ENCODE data around the gene PDGFB. TPM values are rescaled to one million over a fixed set of nuclear protein-coding genes. Genes with fewer than 3 reads are reported as not detected.

PDGFB gene
- total RNA-seq, 1 experiment from 2014 or later: 13.1 TPM

- DNase-seq (ENCODE audit: low read depth, low spot score) (no peak), ATAC-seq (no peak)
- intact Hi-C loops (cut with micrococcal nuclease): no loop called here
- Histone ChIP-seq H3K4me2 (ENCODE audit: low read length) (no peak overlapping the region), H3K27me3 (ENCODE audit: insufficient read depth, low read length) (no peaks in the 10 kb centered on the region), H3K9me2 (ENCODE audit: insufficient read depth) (no peaks in the 10 kb centered on the region), H3K4me3 (replicated peaks in 1 of 2; ENCODE audit: low read depth in 1 of 2, low read length in 2 of 2) (no peak overlapping the region), H3K79me2 (ENCODE audit: insufficient read depth, low read length) (peaks cover 47% of the 10 kb centered on the region; the same call in 1 of the 2 replicates), H3K9me3 (ENCODE audit: control insufficient read depth in 1 of 2, insufficient read depth in 1 of 2, low read depth in 1 of 2, low read length in 2 of 2) (no peaks in the 10 kb centered on the region), H3K36me3 (ENCODE audit: control insufficient read depth in 1 of 2, insufficient read depth in 2 of 2, low read length in 2 of 2) (no peaks in the 10 kb centered on the region), H3K9ac (ENCODE audit: low read length) (no peak overlapping the region), H3K27ac (ENCODE audit: low read depth, low read length) (no peak overlapping the region), H3K4me1 (ENCODE audit: control insufficient read depth in 1 of 2, insufficient read depth in 2 of 2, low read length in 2 of 2) (peaks cover 60 to 81% of the 10 kb centered on the region in 2 experiments), H4K20me1 (ENCODE audit: insufficient read depth) (no peaks in the 10 kb centered on the region), H2AFZ (ENCODE audit: low read depth, low read length, poor library complexity, severe bottlenecking) (no peak overlapping the region)
- RAD21 ChIA-PET (ENCODE audit: low non-redundant PET in 1 of 2, low total read pairs in 2 of 2, uncharacterized antibody in 2 of 2, unreplicated experiment in 2 of 2): no interaction called here
- TF ChIP-seq RAD21 (IDR thresholded peaks at IDR 0.05; ENCODE audit: low read depth) (no peak), SRF (IDR thresholded peaks at IDR 0.05; ENCODE audit: low read depth) (no peak), ATF3 (IDR thresholded peaks at IDR 0.05) (no peak), JUND (IDR thresholded peaks at IDR 0.05) (no peak), ELF1 (IDR thresholded peaks at IDR 0.05; ENCODE audit: borderline replicate concordance, low read depth) (no peak), POLR2A (IDR thresholded peaks at IDR 0.05; ENCODE audit: borderline replicate concordance, extremely low read depth, insufficient read depth, insufficient read length) (no peak), MAX (IDR thresholded peaks at IDR 0.05) (no peak), ZNF274 (IDR thresholded peaks at IDR 0.05; ENCODE audit: low read depth, low read length) (no peak), YY1 (IDR thresholded peaks at IDR 0.05; ENCODE audit: extremely low read depth, insufficient replicate concordance, low read depth, low read length) (no peak), SIN3A (IDR thresholded peaks at IDR 0.05; ENCODE audit: low read depth) (no peak), POLR2AphosphoS5 (IDR thresholded peaks at IDR 0.05; ENCODE audit: low read depth, low read length) (no peak), CTCF (IDR thresholded peaks at IDR 0.05 in 2 of 3, conservative IDR thresholded peaks at IDR 0.05 in 1 of 3; ENCODE audit: borderline replicate concordance in 1 of 3, insufficient read depth in 1 of 3, low read depth in 2 of 3, low read length in 2 of 3) (no peak), EZH2phosphoT487 (IDR thresholded peaks at IDR 0.05; ENCODE audit: borderline replicate concordance) (no peak), CBX3 (IDR thresholded peaks at IDR 0.05; ENCODE audit: low read depth) (no peak)
- TF ChIP-seq, protein P1, sequence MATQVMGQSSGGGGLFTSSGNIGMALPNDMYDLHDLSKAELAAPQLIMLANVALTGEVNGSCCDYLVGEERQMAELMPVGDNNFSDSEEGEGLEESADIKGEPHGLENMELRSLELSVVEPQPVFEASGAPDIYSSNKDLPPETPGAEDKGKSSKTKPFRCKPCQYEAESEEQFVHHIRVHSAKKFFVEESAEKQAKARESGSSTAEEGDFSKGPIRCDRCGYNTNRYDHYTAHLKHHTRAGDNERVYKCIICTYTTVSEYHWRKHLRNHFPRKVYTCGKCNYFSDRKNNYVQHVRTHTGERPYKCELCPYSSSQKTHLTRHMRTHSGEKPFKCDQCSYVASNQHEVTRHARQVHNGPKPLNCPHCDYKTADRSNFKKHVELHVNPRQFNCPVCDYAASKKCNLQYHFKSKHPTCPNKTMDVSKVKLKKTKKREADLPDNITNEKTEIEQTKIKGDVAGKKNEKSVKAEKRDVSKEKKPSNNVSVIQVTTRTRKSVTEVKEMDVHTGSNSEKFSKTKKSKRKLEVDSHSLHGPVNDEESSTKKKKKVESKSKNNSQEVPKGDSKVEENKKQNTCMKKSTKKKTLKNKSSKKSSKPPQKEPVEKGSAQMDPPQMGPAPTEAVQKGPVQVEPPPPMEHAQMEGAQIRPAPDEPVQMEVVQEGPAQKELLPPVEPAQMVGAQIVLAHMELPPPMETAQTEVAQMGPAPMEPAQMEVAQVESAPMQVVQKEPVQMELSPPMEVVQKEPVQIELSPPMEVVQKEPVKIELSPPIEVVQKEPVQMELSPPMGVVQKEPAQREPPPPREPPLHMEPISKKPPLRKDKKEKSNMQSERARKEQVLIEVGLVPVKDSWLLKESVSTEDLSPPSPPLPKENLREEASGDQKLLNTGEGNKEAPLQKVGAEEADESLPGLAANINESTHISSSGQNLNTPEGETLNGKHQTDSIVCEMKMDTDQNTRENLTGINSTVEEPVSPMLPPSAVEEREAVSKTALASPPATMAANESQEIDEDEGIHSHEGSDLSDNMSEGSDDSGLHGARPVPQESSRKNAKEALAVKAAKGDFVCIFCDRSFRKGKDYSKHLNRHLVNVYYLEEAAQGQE (IDR thresholded peaks at IDR 0.05; ENCODE audit: low read depth): no peak
- BruUV-seq (replicated peaks): no TSS peak
- CTCF ChIA-PET: no interaction called here
- POLR2A ChIA-PET: no interaction called here
These were observed 6.7 kb downstream of the PDGFB start for GRCh38 chr22:39238101-39238466.

Data from HCT116 (cell line).